ENCODE results near the gene ALDH1L1. TPM values are rescaled to one million over a fixed set of nuclear protein-coding genes. Genes with fewer than 3 reads are reported as not detected.

ALDH1L1 gene
- total and polyA plus RNA-seq, 9 donors = 8.3 to 85.5 (median 45.1) TPM

DNA sequence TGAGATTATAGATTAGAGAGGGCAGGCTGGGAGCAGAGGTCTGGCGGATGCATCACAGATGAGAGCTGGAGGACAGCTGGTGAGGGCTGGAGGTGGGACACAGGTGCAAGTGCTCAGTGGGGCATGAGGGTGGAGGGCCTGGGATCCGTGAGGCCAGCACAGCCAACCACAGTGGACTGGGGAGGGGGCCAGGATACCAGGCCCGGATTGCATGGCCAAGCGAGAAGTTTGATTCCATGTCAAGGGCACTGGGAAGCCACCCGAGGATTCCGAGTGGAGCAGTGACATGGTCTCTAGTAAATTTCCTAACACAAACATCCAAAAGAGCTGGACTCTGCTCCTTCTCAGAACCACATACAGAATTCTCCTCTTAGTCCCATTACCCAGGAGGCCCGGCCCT lies 52.5 kb downstream of the ALDH1L1 start:
- Histone ChIP-seq H3K4me3 (no peak overlapping the region), H3K36me3 (no peaks in the 10 kb centered on the region), H3K27me3 (no peaks in the 10 kb centered on the region), H3K27ac (no peak overlapping the region), H3K9me3 (no peaks in the 10 kb centered on the region), H3K4me1 (ENCODE audit: insufficient read depth) (no peaks in the 10 kb centered on the region)
- peak in 3 of 5 donors; percentile 1 to 23 (median 6) for DNase-seq
- 74 to 85% (median 79%) methylated on average over 7 of the region's 7 CpGs for WGBS, 3 donors
- intact Hi-C loops (cut with DNase I) = no loop called here
- TF ChIP-seq POLR2A (IDR thresholded peaks at IDR 0.05) (no peak), EP300 (IDR thresholded peaks at IDR 0.05) (no peak)

DNA sequence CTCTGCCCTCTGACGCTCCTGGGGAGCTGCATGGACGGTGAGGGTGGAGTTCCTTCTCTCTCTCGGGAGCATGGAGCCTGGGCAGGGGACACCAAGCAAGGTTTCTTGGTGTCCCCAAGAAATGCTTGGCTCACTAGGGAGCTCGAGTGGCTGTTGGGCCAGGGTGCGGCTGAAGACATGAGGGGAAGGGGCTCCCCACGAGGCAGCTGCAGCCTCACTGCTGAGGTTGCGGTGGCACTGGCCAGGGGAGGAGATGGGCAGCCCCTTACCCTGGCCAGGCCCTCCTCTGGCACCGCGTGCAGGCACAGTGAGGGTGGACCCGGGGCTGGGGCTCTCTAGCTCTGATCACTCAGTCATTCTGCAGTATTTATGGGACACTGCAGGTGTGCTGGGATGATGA lies 52.9 kb downstream of the ALDH1L1 start:
- no peaks in the 10 kb centered on the region for H3K4me1 ChIP-seq (ENCODE audit: insufficient read depth)
- TF ChIP-seq POLR2A (IDR thresholded peaks at IDR 0.05) (no peak), EP300 (IDR thresholded peaks at IDR 0.05) (no peak)

DNA sequence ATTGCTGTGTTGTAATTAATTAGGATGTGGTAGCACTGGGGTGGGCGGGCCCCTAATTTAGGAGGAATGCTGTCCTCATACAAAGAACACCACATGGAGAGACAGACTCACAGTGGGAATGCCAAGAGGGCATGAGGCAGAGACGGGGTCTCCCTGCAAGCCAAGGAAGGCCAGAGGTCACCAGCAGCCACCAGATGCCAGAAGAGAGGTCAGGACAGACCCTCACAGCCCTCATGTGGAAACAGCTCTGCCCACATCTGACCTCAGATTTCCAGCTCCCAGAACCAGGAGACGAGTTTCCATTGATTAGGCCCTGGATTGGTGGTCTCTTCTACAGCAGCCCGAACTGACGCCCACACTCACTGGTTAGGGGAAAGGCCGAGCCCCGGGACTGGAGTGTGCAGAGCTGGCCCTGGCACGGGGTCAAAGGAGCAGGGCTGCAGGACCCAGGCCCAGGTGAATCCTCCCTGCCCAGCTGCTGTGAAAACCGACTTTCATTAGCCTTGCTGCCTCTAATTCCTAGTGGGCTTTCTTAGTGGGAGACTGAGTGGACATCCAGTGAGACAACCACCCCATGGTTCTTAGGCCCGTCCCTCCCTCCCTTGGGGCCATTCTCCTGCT lies 53.5 kb downstream of the ALDH1L1 start:
- Histone ChIP-seq H3K4me1 (ENCODE audit: insufficient read depth) (no peaks in the 10 kb centered on the region), H3K27me3 (no peaks in the 10 kb centered on the region), H3K27ac (no peak overlapping the region), H3K9me3 (no peaks in the 10 kb centered on the region), H3K36me3 (no peaks in the 10 kb centered on the region), H3K4me3 (no peak overlapping the region)
- intact Hi-C loops (cut with DNase I) = no loop called here
- TF ChIP-seq EP300 (IDR thresholded peaks at IDR 0.05) = no peak
- no peak for TF ChIP-seq POLR2A (IDR thresholded peaks at IDR 0.05)
- TF ChIP-seq, protein P1, sequence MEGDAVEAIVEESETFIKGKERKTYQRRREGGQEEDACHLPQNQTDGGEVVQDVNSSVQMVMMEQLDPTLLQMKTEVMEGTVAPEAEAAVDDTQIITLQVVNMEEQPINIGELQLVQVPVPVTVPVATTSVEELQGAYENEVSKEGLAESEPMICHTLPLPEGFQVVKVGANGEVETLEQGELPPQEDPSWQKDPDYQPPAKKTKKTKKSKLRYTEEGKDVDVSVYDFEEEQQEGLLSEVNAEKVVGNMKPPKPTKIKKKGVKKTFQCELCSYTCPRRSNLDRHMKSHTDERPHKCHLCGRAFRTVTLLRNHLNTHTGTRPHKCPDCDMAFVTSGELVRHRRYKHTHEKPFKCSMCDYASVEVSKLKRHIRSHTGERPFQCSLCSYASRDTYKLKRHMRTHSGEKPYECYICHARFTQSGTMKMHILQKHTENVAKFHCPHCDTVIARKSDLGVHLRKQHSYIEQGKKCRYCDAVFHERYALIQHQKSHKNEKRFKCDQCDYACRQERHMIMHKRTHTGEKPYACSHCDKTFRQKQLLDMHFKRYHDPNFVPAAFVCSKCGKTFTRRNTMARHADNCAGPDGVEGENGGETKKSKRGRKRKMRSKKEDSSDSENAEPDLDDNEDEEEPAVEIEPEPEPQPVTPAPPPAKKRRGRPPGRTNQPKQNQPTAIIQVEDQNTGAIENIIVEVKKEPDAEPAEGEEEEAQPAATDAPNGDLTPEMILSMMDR (IDR thresholded peaks at IDR 0.05) = no peak
- WGBS, 3 donors = 76 to 82% (median 81%) methylated on average over 10 of the region's 10 CpGs
- DNase-seq = peak in 4 of 5 donors; percentile 6 to 27 (median 11)

More for the DNA sequence above, 52.9 kb downstream of the ALDH1L1 start:
- H3K36me3 ChIP-seq = no peaks in the 10 kb centered on the region
- no peaks in the 10 kb centered on the region for H3K27me3 ChIP-seq
- H3K9me3 ChIP-seq = no peaks in the 10 kb centered on the region
- intact Hi-C loops (cut with DNase I) = no loop called here
- no peak overlapping the region for H3K4me3 ChIP-seq
- WGBS, 3 donors = 82 to 86% (median 84%) methylated on average over 7 to 10 of the region's 10 CpGs
- no peak overlapping the region for H3K27ac ChIP-seq
- peak in 1 of 5 donors; percentile 9 for DNase-seq

DNA sequence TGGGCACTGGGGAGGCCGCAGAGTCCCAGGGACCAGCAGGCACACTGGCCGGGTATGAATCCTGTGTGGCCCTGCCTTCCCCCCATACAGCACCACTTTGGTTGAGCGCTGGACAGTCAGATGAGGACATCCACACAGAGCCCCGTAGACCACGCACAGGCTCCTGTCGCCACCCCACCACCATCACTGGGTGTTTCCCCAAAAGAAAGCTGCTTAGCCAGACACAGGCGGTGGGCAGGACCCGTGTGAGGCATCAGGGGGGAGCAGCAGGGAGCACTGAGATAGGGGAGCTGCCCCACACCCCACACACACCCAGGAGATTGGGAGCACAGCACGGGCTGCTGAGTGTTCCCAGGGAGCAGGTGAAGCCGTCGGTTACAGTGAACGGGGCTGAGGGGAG lies 54.1 kb downstream of the ALDH1L1 start:
- TF ChIP-seq EP300 (IDR thresholded peaks at IDR 0.05) = no peak
- DNase-seq = peak in 3 of 5 donors; percentile 2 to 23 (median 8)
- no peaks in the 10 kb centered on the region for H3K36me3 ChIP-seq
- no peaks in the 10 kb centered on the region for H3K27me3 ChIP-seq
- H3K4me1 ChIP-seq (ENCODE audit: insufficient read depth) = no peaks in the 10 kb centered on the region
- WGBS, 3 donors = 77 to 86% (median 80%) methylated on average over 10 to 12 of the region's 12 CpGs
- H3K9me3 ChIP-seq = no peaks in the 10 kb centered on the region
- intact Hi-C loops (cut with DNase I) = no loop called here
- no peak overlapping the region for H3K4me3 ChIP-seq
- H3K27ac ChIP-seq = no peak overlapping the region

DNA sequence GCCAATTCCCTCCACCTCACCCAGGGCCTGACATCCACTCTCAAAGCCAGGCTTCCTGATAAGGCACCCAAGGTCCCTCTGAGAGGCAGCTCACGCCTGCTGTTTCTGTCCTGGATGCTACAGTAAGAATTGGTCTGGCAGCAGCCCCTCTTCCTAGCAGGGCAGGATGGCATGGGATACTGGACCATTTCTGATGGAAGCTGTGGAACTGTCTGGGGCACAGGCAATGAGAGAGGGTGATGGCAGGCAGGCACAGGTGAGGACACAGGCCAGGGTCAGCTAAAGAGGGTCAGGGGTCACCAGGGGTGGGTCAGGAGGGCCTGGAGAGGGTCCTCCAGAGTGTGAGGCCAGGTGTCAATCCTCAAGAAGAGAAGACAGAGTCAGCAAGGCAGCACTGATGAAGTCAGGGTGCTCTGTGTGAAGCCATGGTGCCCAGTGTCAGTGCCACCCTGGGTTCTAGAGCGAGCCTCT lies 54.6 kb downstream of the ALDH1L1 start:
- Histone ChIP-seq H3K36me3 (no peaks in the 10 kb centered on the region), H3K27me3 (no peaks in the 10 kb centered on the region), H3K4me1 (ENCODE audit: insufficient read depth) (no peaks in the 10 kb centered on the region), H3K4me3 (no peak overlapping the region), H3K9me3 (no peaks in the 10 kb centered on the region), H3K27ac (no peak overlapping the region)
- DNase-seq = peak in 2 of 5 donors; percentile 5 to 9
- intact Hi-C loops (cut with DNase I) = no loop called here
- TF ChIP-seq EP300 (IDR thresholded peaks at IDR 0.05) (no peak), POLR2A (IDR thresholded peaks at IDR 0.05) (no peak)
- TF ChIP-seq, protein P1 (IDR thresholded peaks at IDR 0.05) = no peak
- 48 to 92% (median 70%) methylated on average over 2 of the region's 2 CpGs for WGBS, 3 donors

DNA sequence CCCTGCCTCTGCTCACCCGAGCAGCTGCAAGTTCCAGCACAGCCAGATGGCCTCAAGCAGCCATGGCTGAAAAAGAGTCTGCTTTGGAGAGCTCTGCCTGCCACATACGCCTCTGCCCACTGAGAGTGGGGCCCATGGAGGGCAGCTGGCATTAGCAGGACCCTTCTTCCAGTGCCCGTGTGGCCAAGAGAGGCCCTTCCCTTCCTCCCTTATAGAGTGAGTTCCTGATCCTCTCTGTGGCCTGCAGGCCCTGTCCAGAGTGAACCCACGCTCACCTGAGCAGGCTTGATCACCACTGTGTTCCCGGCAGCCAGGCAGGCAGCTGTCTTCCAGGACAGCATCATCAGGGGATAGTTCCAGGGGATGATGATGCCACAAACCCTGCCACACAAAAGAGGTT lies 55.0 kb downstream of the ALDH1L1 start:
- H3K9me3 ChIP-seq = no peaks in the 10 kb centered on the region
- peak in 2 of 5 donors; percentile 2 to 7 for DNase-seq
- intact Hi-C loops (cut with DNase I) = no loop called here
- no peak overlapping the region for H3K27ac ChIP-seq
- TF ChIP-seq, protein P1 (IDR thresholded peaks at IDR 0.05) = no peak
- no peaks in the 10 kb centered on the region for H3K4me1 ChIP-seq (ENCODE audit: insufficient read depth)
- no peaks in the 10 kb centered on the region for H3K36me3 ChIP-seq
- WGBS, 3 donors = 84 to 88% (median 88%) methylated on average over 5 of the region's 5 CpGs
- no peak overlapping the region for H3K4me3 ChIP-seq
- H3K27me3 ChIP-seq = no peaks in the 10 kb centered on the region

All from ovary (tissue), 9 donors.